ENCODE results near the gene GTF2H1.

GTF2H1 gene

GRCh38 chr11:18361154-18361553, 38.8 kb downstream of the GTF2H1 start:
- H3K4me3 ChIP-seq (ENCODE audit: low read depth, low read length), result no peak overlapping the region
- no peak for DNase-seq (ENCODE audit: low read depth)
- no peak for TF ChIP-seq CTCF (conservative IDR thresholded peaks at IDR 0.05; ENCODE audit: low read depth, low read length)

GRCh38 chr11:18364495-18365073, 42.2 kb downstream of the GTF2H1 start:
- no peak for DNase-seq (ENCODE audit: low read depth)
- H3K4me3 ChIP-seq (ENCODE audit: low read depth, low read length), result no peak overlapping the region
- TF ChIP-seq CTCF (conservative IDR thresholded peaks at IDR 0.05; ENCODE audit: low read depth, low read length), result no peak

- no peak for TF ChIP-seq CTCF (conservative IDR thresholded peaks at IDR 0.05; ENCODE audit: low read depth, low read length)
- no peak overlapping the region for H3K4me3 ChIP-seq (ENCODE audit: low read depth, low read length)
- DNase-seq (ENCODE audit: low read depth), result no peak
Observed at GRCh38 chr11:18365741-18366140, 43.4 kb downstream of the GTF2H1 start.

- no peak for DNase-seq (ENCODE audit: low read depth)
- H3K4me3 ChIP-seq (ENCODE audit: low read depth, low read length), result no peak overlapping the region
Observed at GRCh38 chr11:18366286-18366685, 43.9 kb downstream of the GTF2H1 start.

GRCh38 chr11:18367431-18367830, 45.1 kb downstream of the GTF2H1 start:
- no peak overlapping the region for H3K4me3 ChIP-seq (ENCODE audit: low read depth, low read length)
- TF ChIP-seq CTCF (conservative IDR thresholded peaks at IDR 0.05; ENCODE audit: low read depth, low read length), result no peak
- peak; percentile 36 for DNase-seq (ENCODE audit: low read depth)

More at GRCh38 chr11:18366286-18366685, 43.9 kb downstream of the GTF2H1 start:
- TF ChIP-seq CTCF (conservative IDR thresholded peaks at IDR 0.05; ENCODE audit: low read depth, low read length), result no peak

- no peak for TF ChIP-seq CTCF (conservative IDR thresholded peaks at IDR 0.05; ENCODE audit: low read depth, low read length)
- no peak overlapping the region for H3K4me3 ChIP-seq (ENCODE audit: low read depth, low read length)
- DNase-seq (ENCODE audit: low read depth), result peak; percentile 56
Observed at GRCh38 chr11:18368221-18368620, 45.9 kb downstream of the GTF2H1 start.

- H3K4me3 ChIP-seq (ENCODE audit: low read depth, low read length), result no peak overlapping the region
- no peak for DNase-seq (ENCODE audit: low read depth)
- no peak for TF ChIP-seq CTCF (conservative IDR thresholded peaks at IDR 0.05; ENCODE audit: low read depth, low read length)
Observed at GRCh38 chr11:18369398-18369797, 47.0 kb downstream of the GTF2H1 start.

All from choroid plexus epithelial cell (primary cell).